Measurements from ENCODE around the gene RABGAP1L.
"Not testable (repeated sequence)": the region's sequence is repeated elsewhere in the genome, so short reads cannot be mapped to it uniquely, and the experiment has no call there.

Gene RABGAP1L

GRCh38 chr1:174469687-174470086 is 310.4 kb downstream of the RABGAP1L start:
- no peak for DNase-seq

- no peak for DNase-seq
Measured at GRCh38 chr1:174479281-174479680, 320.0 kb downstream of the RABGAP1L start.

GRCh38 chr1:174480324-174480723 is 321.0 kb downstream of the RABGAP1L start:
- no peak for DNase-seq

- DNase-seq: no peak
Measured at GRCh38 chr1:174491606-174492005, 332.3 kb downstream of the RABGAP1L start.

- no peak for DNase-seq
Measured at GRCh38 chr1:174497478-174497877, 338.2 kb downstream of the RABGAP1L start.

GRCh38 chr1:174516755-174517154 is 357.4 kb downstream of the RABGAP1L start:
- DNase-seq: not testable (repeated sequence)

GRCh38 chr1:174519844-174520243 is 360.5 kb downstream of the RABGAP1L start:
- DNase-seq: no peak

GRCh38 chr1:174531751-174532150 is 372.4 kb downstream of the RABGAP1L start:
- DNase-seq: no peak

- no peak for DNase-seq
Measured at GRCh38 chr1:174534789-174535188, 375.5 kb downstream of the RABGAP1L start.

GRCh38 chr1:174535207-174535606 is 375.9 kb downstream of the RABGAP1L start:
- no peak for DNase-seq

GRCh38 chr1:174543421-174543820 is 384.1 kb downstream of the RABGAP1L start:
- not testable (repeated sequence) for DNase-seq

GRCh38 chr1:174550296-174550695 is 391.0 kb downstream of the RABGAP1L start:
- no peak for DNase-seq

- DNase-seq: no peak
Measured at GRCh38 chr1:174556392-174556791, 397.1 kb downstream of the RABGAP1L start.

- DNase-seq: no peak
Measured at GRCh38 chr1:174568551-174568950, 409.2 kb downstream of the RABGAP1L start.

- DNase-seq: no peak
Measured at GRCh38 chr1:174569240-174569639, 409.9 kb downstream of the RABGAP1L start.

- DNase-seq: no peak
Measured at GRCh38 chr1:174572771-174573170, 413.5 kb downstream of the RABGAP1L start.

GRCh38 chr1:174576120-174576519 is 416.8 kb downstream of the RABGAP1L start:
- not testable (repeated sequence) for DNase-seq

GRCh38 chr1:174577681-174578080 is 418.4 kb downstream of the RABGAP1L start:
- DNase-seq: no peak

- no peak for DNase-seq
Measured at GRCh38 chr1:174580801-174581200, 421.5 kb downstream of the RABGAP1L start.

- no peak for DNase-seq
Measured at GRCh38 chr1:174583316-174583715, 424.0 kb downstream of the RABGAP1L start.

- DNase-seq: no peak
Measured at GRCh38 chr1:174584071-174584470, 424.8 kb downstream of the RABGAP1L start.

GRCh38 chr1:174588618-174589017 is 429.3 kb downstream of the RABGAP1L start:
- not testable (repeated sequence) for DNase-seq

- no peak for DNase-seq
Measured at GRCh38 chr1:174605198-174605597, 445.9 kb downstream of the RABGAP1L start.

GRCh38 chr1:174606471-174606870 is 447.2 kb downstream of the RABGAP1L start:
- no peak for DNase-seq

GRCh38 chr1:174617905-174618304 is 458.6 kb downstream of the RABGAP1L start:
- not testable (repeated sequence) for DNase-seq

Data from stimulated activated CD4-positive, alpha-beta T cell treated with anti-CD3 and anti-CD28 coated beads, Interleukin-15, amount 100 ng/mL, for 24 hours (primary cell).